PC-9 (cell line): ENCODE data around the gene FCGR3B.
"Not testable (repeated sequence)": the region's sequence is repeated elsewhere in the genome, so short reads cannot be mapped to it uniquely, and the experiment has no call there.

Experiments used
- EZH2 ChIP-seq: fragments of 200-600 bp; sonication (generic); IDR thresholded peaks from 2 replicates; pipeline ENCODE4 v1.8.0; 2017; ENCODE audit warnings: antibody characterized with exemption, low read depth
- TF ChIP-seq, protein P1 (sequence below): fragments of 200-600 bp; sonication (generic); conservative IDR thresholded peaks from 2 replicates; pipeline ENCODE4 v1.6.1; 2017; ENCODE audit warnings: mixed run types, antibody characterized with exemption, mild to moderate bottlenecking, moderate library complexity

DNA sequence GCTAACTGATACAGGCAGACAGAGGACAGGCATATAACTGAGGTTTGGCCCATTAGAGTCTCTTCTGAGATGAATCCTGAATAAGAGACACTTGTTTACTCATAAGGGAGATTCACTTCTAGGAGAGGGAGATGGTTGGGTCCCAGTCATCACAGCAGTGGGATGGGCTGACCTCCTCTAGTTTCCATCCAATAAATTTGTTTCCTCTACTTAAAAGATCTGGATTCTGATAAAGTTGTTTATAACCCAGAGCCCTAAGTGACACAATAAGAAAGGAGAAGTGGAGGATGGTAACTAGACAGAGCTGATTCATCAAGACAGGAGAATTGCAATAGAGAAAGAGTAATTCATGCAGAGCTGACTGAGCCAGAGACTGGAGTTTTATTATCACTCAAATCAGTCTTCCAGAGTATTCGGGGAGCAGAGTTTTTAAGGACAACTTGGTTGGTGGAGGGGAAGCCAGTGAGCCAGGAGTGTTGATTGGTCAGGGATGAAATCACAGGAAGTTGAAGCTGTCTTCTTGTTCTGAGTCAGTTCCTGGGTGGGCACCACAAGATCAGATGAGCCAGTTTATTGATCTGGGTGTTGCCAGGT, 5.3 kb upstream of the FCGR3B start:
- TF ChIP-seq, protein P1, sequence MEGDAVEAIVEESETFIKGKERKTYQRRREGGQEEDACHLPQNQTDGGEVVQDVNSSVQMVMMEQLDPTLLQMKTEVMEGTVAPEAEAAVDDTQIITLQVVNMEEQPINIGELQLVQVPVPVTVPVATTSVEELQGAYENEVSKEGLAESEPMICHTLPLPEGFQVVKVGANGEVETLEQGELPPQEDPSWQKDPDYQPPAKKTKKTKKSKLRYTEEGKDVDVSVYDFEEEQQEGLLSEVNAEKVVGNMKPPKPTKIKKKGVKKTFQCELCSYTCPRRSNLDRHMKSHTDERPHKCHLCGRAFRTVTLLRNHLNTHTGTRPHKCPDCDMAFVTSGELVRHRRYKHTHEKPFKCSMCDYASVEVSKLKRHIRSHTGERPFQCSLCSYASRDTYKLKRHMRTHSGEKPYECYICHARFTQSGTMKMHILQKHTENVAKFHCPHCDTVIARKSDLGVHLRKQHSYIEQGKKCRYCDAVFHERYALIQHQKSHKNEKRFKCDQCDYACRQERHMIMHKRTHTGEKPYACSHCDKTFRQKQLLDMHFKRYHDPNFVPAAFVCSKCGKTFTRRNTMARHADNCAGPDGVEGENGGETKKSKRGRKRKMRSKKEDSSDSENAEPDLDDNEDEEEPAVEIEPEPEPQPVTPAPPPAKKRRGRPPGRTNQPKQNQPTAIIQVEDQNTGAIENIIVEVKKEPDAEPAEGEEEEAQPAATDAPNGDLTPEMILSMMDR, result not testable (repeated sequence)
- TF ChIP-seq EZH2, result not testable (repeated sequence)
